Progenitor cell of endocrine pancreas (in vitro differentiated cells): ENCODE data around the gene RHOXF1. TPM values are rescaled to one million over a fixed set of nuclear protein-coding genes. Genes with fewer than 3 reads are reported as not detected.
"Not testable (repeated sequence)": the region's sequence is repeated elsewhere in the genome, so short reads cannot be mapped to it uniquely, and the experiment has no call there.

Experiments
- DNase-seq: peaks from one replicate; pipeline ENCODE4 v3.0.0; 2021; ENCODE audit warnings: low spot score; ENCODE audit not compliant: unreplicated experiment
- H3K27ac Mint-ChIP-seq: 2 replicates; pipeline ENCODE4 v1.8.0; 2021; ENCODE audit warnings: mild to moderate bottlenecking, moderate library complexity, mixed read lengths
- H3K27me3 Mint-ChIP-seq: 2 replicates; pipeline ENCODE4 v1.8.0; 2021; ENCODE audit warnings: mixed read lengths
- H3K36me3 Mint-ChIP-seq: 2 replicates; pipeline ENCODE4 v1.8.0; 2022; ENCODE audit warnings: mixed read lengths; ENCODE audit not compliant: insufficient read depth
- H3K4me1 Mint-ChIP-seq: 2 replicates; pipeline ENCODE4 v1.8.0; 2021; ENCODE audit warnings: low read depth, mixed read lengths
- H3K4me3 Mint-ChIP-seq: 2 replicates; pipeline ENCODE4 v1.8.0; 2021; ENCODE audit warnings: low read depth, mild to moderate bottlenecking, moderate library complexity, mixed read lengths
- H3K9me3 Mint-ChIP-seq: 2 replicates; pipeline ENCODE4 v1.8.0; 2021; ENCODE audit warnings: low read depth, mixed read lengths
- total RNA-seq: library from RNA; stranded (reverse); gene quantifications from 2 replicates; pipeline ENCODE4 v1.2.1, GENCODE V29; 2021
- TF ChIP-seq, protein P1 (sequence below): fragments of 200-600 bp; sonication (generic); IDR thresholded peaks from one replicate; pipeline ENCODE4 v1.5.0; 2021; ENCODE audit warnings: antibody characterized with exemption, mild to moderate bottlenecking; ENCODE audit not compliant: unreplicated experiment

RHOXF1 gene
- total RNA-seq, 1 donor from 2014 or later, result 1.4 TPM

GRCh38 chrX:120125444-120125843 lies 9.7 kb upstream of the RHOXF1 start:
- Mint-ChIP-seq H3K27ac (no peak overlapping the region), H3K27me3 (no peaks in the 10 kb centered on the region), H3K36me3 (no peaks in the 10 kb centered on the region), H3K4me1 (no peaks in the 10 kb centered on the region), H3K9me3 (peaks cover 21% of the 10 kb centered on the region), H3K4me3 (no peak overlapping the region)
- no peak for DNase-seq
- TF ChIP-seq, protein P1, sequence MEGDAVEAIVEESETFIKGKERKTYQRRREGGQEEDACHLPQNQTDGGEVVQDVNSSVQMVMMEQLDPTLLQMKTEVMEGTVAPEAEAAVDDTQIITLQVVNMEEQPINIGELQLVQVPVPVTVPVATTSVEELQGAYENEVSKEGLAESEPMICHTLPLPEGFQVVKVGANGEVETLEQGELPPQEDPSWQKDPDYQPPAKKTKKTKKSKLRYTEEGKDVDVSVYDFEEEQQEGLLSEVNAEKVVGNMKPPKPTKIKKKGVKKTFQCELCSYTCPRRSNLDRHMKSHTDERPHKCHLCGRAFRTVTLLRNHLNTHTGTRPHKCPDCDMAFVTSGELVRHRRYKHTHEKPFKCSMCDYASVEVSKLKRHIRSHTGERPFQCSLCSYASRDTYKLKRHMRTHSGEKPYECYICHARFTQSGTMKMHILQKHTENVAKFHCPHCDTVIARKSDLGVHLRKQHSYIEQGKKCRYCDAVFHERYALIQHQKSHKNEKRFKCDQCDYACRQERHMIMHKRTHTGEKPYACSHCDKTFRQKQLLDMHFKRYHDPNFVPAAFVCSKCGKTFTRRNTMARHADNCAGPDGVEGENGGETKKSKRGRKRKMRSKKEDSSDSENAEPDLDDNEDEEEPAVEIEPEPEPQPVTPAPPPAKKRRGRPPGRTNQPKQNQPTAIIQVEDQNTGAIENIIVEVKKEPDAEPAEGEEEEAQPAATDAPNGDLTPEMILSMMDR, result no peak

DNA sequence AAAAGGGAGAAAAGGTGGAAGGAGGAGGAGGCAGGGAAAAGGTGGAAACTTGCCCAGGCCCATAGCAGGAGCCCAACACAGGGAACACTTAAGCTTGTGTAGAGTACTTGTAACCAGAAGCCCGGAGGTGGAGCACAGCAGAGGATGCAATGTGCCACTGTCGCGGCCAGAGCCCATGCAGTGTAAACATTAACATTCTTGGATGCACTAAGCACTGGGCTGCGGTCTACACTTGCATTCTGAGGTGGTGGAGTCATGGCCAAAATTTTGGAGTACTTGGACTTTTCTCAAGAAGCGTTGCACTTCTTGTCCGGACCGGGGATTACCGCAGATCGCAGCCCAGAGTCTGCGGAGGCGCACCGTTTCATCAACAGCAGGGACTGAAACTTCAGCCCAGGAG lies 4.5 kb upstream of the RHOXF1 start:
- Mint-ChIP-seq H3K4me3 (no peak overlapping the region), H3K4me1 (no peaks in the 10 kb centered on the region), H3K36me3 (no peaks in the 10 kb centered on the region), H3K9me3 (peaks cover 12% of the 10 kb centered on the region), H3K27me3 (no peaks in the 10 kb centered on the region), H3K27ac (no peak overlapping the region)
- TF ChIP-seq, protein P1, result no peak
- DNase-seq, result no peak

DNA sequence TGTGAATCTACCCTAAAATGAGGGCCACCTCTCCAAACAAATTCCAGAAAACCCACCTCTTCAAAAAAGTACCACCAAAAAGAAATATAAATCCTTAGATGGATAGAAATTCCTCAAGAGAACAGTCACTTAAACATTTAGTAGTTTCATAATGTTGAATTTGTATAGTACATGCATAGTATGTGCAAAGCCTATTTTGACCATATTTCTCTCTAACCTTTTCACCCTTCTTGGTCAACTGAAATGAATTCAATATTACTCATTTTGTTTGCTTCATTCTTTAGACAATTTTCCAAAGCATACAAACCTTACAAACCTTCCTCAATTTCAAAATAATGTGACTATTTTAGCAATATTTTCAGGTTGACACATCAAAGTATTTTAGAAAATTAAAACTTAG lies 4.1 kb downstream of the RHOXF1 start:
- Mint-ChIP-seq H3K9me3 (peaks cover 15% of the 10 kb centered on the region), H3K27ac (no peak overlapping the region), H3K36me3 (peaks cover 3% of the 10 kb centered on the region), H3K4me3 (no peak overlapping the region), H3K4me1 (no peaks in the 10 kb centered on the region), H3K27me3 (no peaks in the 10 kb centered on the region)
- DNase-seq, result no peak
- TF ChIP-seq, protein P1, result no peak

- no peaks in the 10 kb centered on the region for H3K27me3 Mint-ChIP-seq
- H3K36me3 Mint-ChIP-seq, result no peaks in the 10 kb centered on the region
- H3K9me3 Mint-ChIP-seq, result peaks cover 28% of the 10 kb centered on the region
- H3K27ac Mint-ChIP-seq, result no peak overlapping the region
- no peak overlapping the region for H3K4me3 Mint-ChIP-seq
- TF ChIP-seq, protein P1, result no peak
- DNase-seq, result no peak
- H3K4me1 Mint-ChIP-seq, result no peaks in the 10 kb centered on the region
Observed at GRCh38 chrX:120109378-120109777, 6.3 kb downstream of the RHOXF1 start.

GRCh38 chrX:120104707-120105106 lies 11.0 kb downstream of the RHOXF1 start:
- DNase-seq, H3K27ac Mint-ChIP-seq, H3K27me3 Mint-ChIP-seq, H3K36me3 Mint-ChIP-seq, H3K4me3 Mint-ChIP-seq, H3K4me1 Mint-ChIP-seq: not testable (repeated sequence)
- peaks cover 52% of the 10 kb centered on the region for H3K9me3 Mint-ChIP-seq

GRCh38 chrX:120101057-120101456 lies 14.7 kb downstream of the RHOXF1 start:
- H3K27me3 Mint-ChIP-seq, H3K4me3 Mint-ChIP-seq, H3K36me3 Mint-ChIP-seq, H3K27ac Mint-ChIP-seq, H3K4me1 Mint-ChIP-seq, DNase-seq: not testable (repeated sequence)
- peaks cover 50% of the 10 kb centered on the region for H3K9me3 Mint-ChIP-seq

DNA sequence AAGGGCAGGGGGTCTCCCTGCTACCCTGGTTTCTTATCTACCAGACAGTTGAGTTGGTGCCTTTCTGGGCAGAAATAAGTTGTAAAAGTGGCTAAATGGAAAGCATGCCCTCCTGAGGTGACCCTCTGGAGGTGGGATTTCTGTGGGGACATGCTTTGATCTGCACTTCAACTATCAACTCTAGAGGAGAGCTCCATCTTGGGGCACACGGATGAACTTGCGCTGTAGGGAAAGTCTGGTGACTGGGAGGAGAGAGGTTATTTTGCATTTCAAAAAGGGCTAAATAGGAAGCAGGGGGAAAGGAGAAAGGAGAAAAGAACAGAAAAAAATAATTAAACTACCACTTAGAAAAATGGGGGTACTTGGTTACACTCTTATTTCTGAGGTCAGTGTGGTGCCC lies 25.5 kb downstream of the RHOXF1 start:
- TF ChIP-seq, protein P1, result no peak
- H3K27ac Mint-ChIP-seq, result no peak overlapping the region
- H3K9me3 Mint-ChIP-seq, result peaks cover 6% of the 10 kb centered on the region
- no peaks in the 10 kb centered on the region for H3K27me3 Mint-ChIP-seq
- H3K4me3 Mint-ChIP-seq, result no peak overlapping the region
- no peak for DNase-seq
- H3K4me1 Mint-ChIP-seq, result peaks cover 3% of the 10 kb centered on the region
- H3K36me3 Mint-ChIP-seq, result no peaks in the 10 kb centered on the region
